ENCODE results near the gene BCL6.

BCL6 gene

GRCh38 chr3:187713504-187713903, 31.8 kb downstream of the BCL6 start:
- peak overlapping the region; percentile 71 for H2AFZ ChIP-seq (ENCODE audit: low read length)

GRCh38 chr3:187709155-187709554, 36.1 kb downstream of the BCL6 start:
- H3K79me2 ChIP-seq (ENCODE audit: insufficient read depth, low read length) = no peaks in the 10 kb centered on the region
- H3K9me2 ChIP-seq (replicated peaks; ENCODE audit: low read depth, low read length) = no peaks in the 10 kb centered on the region
- H3K36me3 ChIP-seq (ENCODE audit: insufficient read depth, low read length) = no peaks in the 10 kb centered on the region
- no peak overlapping the region for H3K4me2 ChIP-seq (ENCODE audit: low read depth, low read length, poor library complexity, severe bottlenecking)
- H3K4me3 ChIP-seq (ENCODE audit: low read length, poor library complexity, severe bottlenecking) = no peak overlapping the region
- no peaks in the 10 kb centered on the region for H3K27me3 ChIP-seq (ENCODE audit: insufficient read depth, low read length, poor library complexity, severe bottlenecking)
- H3K9ac ChIP-seq (ENCODE audit: low read depth, low read length, poor library complexity, severe bottlenecking) = no peak overlapping the region
- H3K9me3 ChIP-seq (ENCODE audit: insufficient read depth, low read depth, low read length) = no peaks in the 10 kb centered on the region
- H3F3A ChIP-seq (ENCODE audit: low read depth) = no peaks in the 10 kb centered on the region
- H2AFZ ChIP-seq (ENCODE audit: low read length) = no peak overlapping the region
- H3K4me1 ChIP-seq (ENCODE audit: insufficient read depth, low read length, poor library complexity, severe bottlenecking) = no peaks in the 10 kb centered on the region
- no peak for TF ChIP-seq EZH2phosphoT487 (IDR thresholded peaks at IDR 0.05; ENCODE audit: borderline replicate concordance)
- TF ChIP-seq CTCF (conservative IDR thresholded peaks at IDR 0.05; ENCODE audit: low read length) = no peak
- H4K20me1 ChIP-seq (ENCODE audit: insufficient read depth, low read length, poor library complexity, severe bottlenecking) = no peaks in the 10 kb centered on the region

More at GRCh38 chr3:187713504-187713903, 31.8 kb downstream of the BCL6 start:
- Histone ChIP-seq H3K4me3 (ENCODE audit: low read length, poor library complexity, severe bottlenecking) (peak overlapping the region; percentile 12), H3K9me3 (ENCODE audit: insufficient read depth, low read depth, low read length) (no peaks in the 10 kb centered on the region), H3K36me3 (ENCODE audit: insufficient read depth, low read length) (no peaks in the 10 kb centered on the region), H3K4me1 (ENCODE audit: insufficient read depth, low read length, poor library complexity, severe bottlenecking) (no peaks in the 10 kb centered on the region), H3K27me3 (ENCODE audit: insufficient read depth, low read length, poor library complexity, severe bottlenecking) (no peaks in the 10 kb centered on the region), H3K79me2 (ENCODE audit: insufficient read depth, low read length) (no peaks in the 10 kb centered on the region), H3F3A (ENCODE audit: low read depth) (no peaks in the 10 kb centered on the region), H3K9ac (ENCODE audit: low read depth, low read length, poor library complexity, severe bottlenecking) (no peak overlapping the region), H4K20me1 (ENCODE audit: insufficient read depth, low read length, poor library complexity, severe bottlenecking) (no peaks in the 10 kb centered on the region), H3K9me2 (replicated peaks; ENCODE audit: low read depth, low read length) (no peaks in the 10 kb centered on the region), H3K4me2 (ENCODE audit: low read depth, low read length, poor library complexity, severe bottlenecking) (peak overlapping the region; percentile 23)
- TF ChIP-seq EZH2phosphoT487 (IDR thresholded peaks at IDR 0.05; ENCODE audit: borderline replicate concordance) = no peak
- no peak for TF ChIP-seq CTCF (conservative IDR thresholded peaks at IDR 0.05; ENCODE audit: low read length)

GRCh38 chr3:187708696-187709095, 36.6 kb downstream of the BCL6 start:
- Histone ChIP-seq H4K20me1 (ENCODE audit: insufficient read depth, low read length, poor library complexity, severe bottlenecking) (no peaks in the 10 kb centered on the region), H3K9ac (ENCODE audit: low read depth, low read length, poor library complexity, severe bottlenecking) (no peak overlapping the region)

More at GRCh38 chr3:187708696-187709095, 36.6 kb downstream of the BCL6 start:
- Histone ChIP-seq H2AFZ (ENCODE audit: low read length) (no peak overlapping the region), H3K36me3 (ENCODE audit: insufficient read depth, low read length) (no peaks in the 10 kb centered on the region), H3F3A (ENCODE audit: low read depth) (no peaks in the 10 kb centered on the region), H3K4me3 (ENCODE audit: low read length, poor library complexity, severe bottlenecking) (no peak overlapping the region), H3K9me2 (replicated peaks; ENCODE audit: low read depth, low read length) (no peaks in the 10 kb centered on the region), H3K9me3 (ENCODE audit: insufficient read depth, low read depth, low read length) (no peaks in the 10 kb centered on the region), H3K4me1 (ENCODE audit: insufficient read depth, low read length, poor library complexity, severe bottlenecking) (no peaks in the 10 kb centered on the region), H3K27me3 (ENCODE audit: insufficient read depth, low read length, poor library complexity, severe bottlenecking) (no peaks in the 10 kb centered on the region), H3K4me2 (ENCODE audit: low read depth, low read length, poor library complexity, severe bottlenecking) (no peak overlapping the region), H3K79me2 (ENCODE audit: insufficient read depth, low read length) (no peaks in the 10 kb centered on the region)
- TF ChIP-seq EZH2phosphoT487 (IDR thresholded peaks at IDR 0.05; ENCODE audit: borderline replicate concordance) = no peak
- no peak for TF ChIP-seq CTCF (conservative IDR thresholded peaks at IDR 0.05; ENCODE audit: low read length)
